ENCODE data around the gene RPS8. TPM values are rescaled to one million over a fixed set of nuclear protein-coding genes. Genes with fewer than 3 reads are reported as not detected.

Gene RPS8
- total and polyA plus RNA-seq, 2 of the 8 experiments (the other 6 are each of a cell fraction or from before 2014, with no cell fraction given): 2,261 to 2,407 TPM

DNA sequence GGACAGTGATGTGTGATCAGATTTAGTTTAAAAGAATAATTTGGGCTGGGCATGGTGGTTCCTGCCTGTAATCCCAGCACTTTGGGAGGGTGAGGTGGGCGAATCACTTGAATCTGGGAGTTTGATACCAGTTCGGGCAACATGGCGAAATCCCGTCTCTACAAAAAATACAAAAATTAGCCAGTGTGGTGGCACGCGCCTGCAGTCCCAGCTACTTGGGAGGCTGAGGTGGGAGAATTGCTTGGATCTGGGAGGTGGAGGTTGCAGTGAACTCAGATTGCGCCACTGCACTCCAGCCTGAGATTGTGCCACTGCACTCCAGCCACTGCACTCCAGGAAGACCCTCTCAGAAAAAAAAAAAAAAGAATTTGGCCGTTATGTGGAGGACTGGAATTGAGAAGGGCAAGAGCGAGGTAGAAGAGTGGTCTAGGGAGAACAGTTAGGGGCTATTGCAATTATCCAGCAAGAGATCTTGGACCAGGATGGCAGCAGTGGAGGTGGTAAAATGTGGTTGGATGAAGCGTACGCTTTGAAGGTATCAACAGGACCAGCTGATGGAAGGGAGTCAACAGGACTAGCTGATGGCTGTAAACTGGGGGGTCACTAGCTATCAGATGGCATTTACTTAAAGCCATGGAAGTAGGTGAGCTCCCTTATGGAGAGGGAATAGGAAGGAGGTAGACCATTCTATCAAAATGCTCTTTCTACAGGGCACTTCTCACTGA lies 42.6 kb downstream of the RPS8 start (continued):
- TF ChIP-seq, protein P1, sequence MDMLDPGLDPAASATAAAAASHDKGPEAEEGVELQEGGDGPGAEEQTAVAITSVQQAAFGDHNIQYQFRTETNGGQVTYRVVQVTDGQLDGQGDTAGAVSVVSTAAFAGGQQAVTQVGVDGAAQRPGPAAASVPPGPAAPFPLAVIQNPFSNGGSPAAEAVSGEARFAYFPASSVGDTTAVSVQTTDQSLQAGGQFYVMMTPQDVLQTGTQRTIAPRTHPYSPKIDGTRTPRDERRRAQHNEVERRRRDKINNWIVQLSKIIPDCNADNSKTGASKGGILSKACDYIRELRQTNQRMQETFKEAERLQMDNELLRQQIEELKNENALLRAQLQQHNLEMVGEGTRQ (IDR thresholded peaks at IDR 0.05; ENCODE audit: low read length): no peak
- TF ChIP-seq TAF7 (optimal IDR thresholded peaks at IDR 0.05; ENCODE audit: borderline replicate concordance, low read depth, low read length): no peak
- no peak for TF ChIP-seq TCF12 (IDR thresholded peaks at IDR 0.05; ENCODE audit: low read depth, low read length)
- no peak for TF ChIP-seq RNF2 (IDR thresholded peaks at IDR 0.05; ENCODE audit: borderline replicate concordance, low read depth, low read length, missing control alignments, poor library complexity, severe bottlenecking)
- no peak for TF ChIP-seq FOSL1 (IDR thresholded peaks at IDR 0.05; ENCODE audit: insufficient read depth, low read depth, low read length)
